HG02840 (cell line): ENCODE measurements around the gene CCDC186.
"Not testable (repeated sequence)": the region's sequence is repeated elsewhere in the genome, so short reads cannot be mapped to it uniquely, and the experiment has no call there.

Experiments used
- ATAC-seq: cut with Tn5 transposase; IDR thresholded peaks from one replicate; pipeline ENCODE4 v1.9.1; 2021; ENCODE audit warnings: mild to moderate bottlenecking, moderate library complexity, moderate number of reproducible peaks; ENCODE audit not compliant: unreplicated experiment, low FRiP score

CCDC186 gene

GRCh38 chr10:114175667-114176066 is 1.7 kb upstream of the CCDC186 start:
- no peak for ATAC-seq

- peak; percentile 11 for ATAC-seq
Measured at GRCh38 chr10:114174695-114175188, 739 bp upstream of the CCDC186 start.

GRCh38 chr10:114173603-114173920 is 441 bp downstream of the CCDC186 start:
- ATAC-seq = no peak

GRCh38 chr10:114172776-114173602 is 1.0 kb downstream of the CCDC186 start:
- no peak for ATAC-seq

GRCh38 chr10:114172216-114172615 is 1.8 kb downstream of the CCDC186 start:
- ATAC-seq = no peak

GRCh38 chr10:114168450-114169009 is 5.5 kb downstream of the CCDC186 start:
- ATAC-seq = no peak

- no peak for ATAC-seq
Measured at GRCh38 chr10:114167985-114168384, 6.0 kb downstream of the CCDC186 start.

- ATAC-seq = no peak
Measured at GRCh38 chr10:114166494-114166893, 7.5 kb downstream of the CCDC186 start.

- no peak for ATAC-seq
Measured at GRCh38 chr10:114166043-114166442, 8.0 kb downstream of the CCDC186 start.

- no peak for ATAC-seq
Measured at GRCh38 chr10:114163062-114163461, 10.9 kb downstream of the CCDC186 start.

GRCh38 chr10:114157912-114158311 is 16.1 kb downstream of the CCDC186 start:
- no peak for ATAC-seq

GRCh38 chr10:114151892-114152291 is 22.1 kb downstream of the CCDC186 start:
- ATAC-seq = no peak

- ATAC-seq = no peak
Measured at GRCh38 chr10:114151486-114151885, 22.5 kb downstream of the CCDC186 start.

GRCh38 chr10:114149476-114149875 is 24.5 kb downstream of the CCDC186 start:
- ATAC-seq = not testable (repeated sequence)

GRCh38 chr10:114143160-114143559 is 30.8 kb downstream of the CCDC186 start:
- ATAC-seq = no peak

- no peak for ATAC-seq
Measured at GRCh38 chr10:114142018-114142417, 32.0 kb downstream of the CCDC186 start.

GRCh38 chr10:114140827-114141226 is 33.2 kb downstream of the CCDC186 start:
- not testable (repeated sequence) for ATAC-seq

- no peak for ATAC-seq
Measured at GRCh38 chr10:114140036-114140435, 34.0 kb downstream of the CCDC186 start.

GRCh38 chr10:114138581-114138980 is 35.4 kb downstream of the CCDC186 start:
- no peak for ATAC-seq

- ATAC-seq = no peak
Measured at GRCh38 chr10:114135476-114135875, 38.5 kb downstream of the CCDC186 start.

GRCh38 chr10:114131094-114131493 is 42.9 kb downstream of the CCDC186 start:
- ATAC-seq = no peak

- no peak for ATAC-seq
Measured at GRCh38 chr10:114121031-114121430, 53.0 kb downstream of the CCDC186 start.
